Stimulated activated CD8-positive, alpha-beta memory T cell treated with anti-CD3 and anti-CD28 coated beads, Interleukin-12 subunit alpha, Interleukin-12 subunit beta, amount 100 ng/mL, for 4 hours (primary cell): ENCODE measurements around the gene TMEM255B.
"Not testable (repeated sequence)": the region's sequence is repeated elsewhere in the genome, so short reads cannot be mapped to it uniquely, and the experiment has no call there.

Experiments
- DNase-seq: peaks from one replicate; pipeline ENCODE4 v3.0.0-alpha.2; 2020; ENCODE audit warnings: low read depth

Gene TMEM255B

GRCh38 chr13:113734826-113735125 lies 24.2 kb upstream of the TMEM255B start:
- DNase-seq: no peak

- no peak for DNase-seq
Observed at GRCh38 chr13:113735194-113735593, 23.8 kb upstream of the TMEM255B start.

DNA sequence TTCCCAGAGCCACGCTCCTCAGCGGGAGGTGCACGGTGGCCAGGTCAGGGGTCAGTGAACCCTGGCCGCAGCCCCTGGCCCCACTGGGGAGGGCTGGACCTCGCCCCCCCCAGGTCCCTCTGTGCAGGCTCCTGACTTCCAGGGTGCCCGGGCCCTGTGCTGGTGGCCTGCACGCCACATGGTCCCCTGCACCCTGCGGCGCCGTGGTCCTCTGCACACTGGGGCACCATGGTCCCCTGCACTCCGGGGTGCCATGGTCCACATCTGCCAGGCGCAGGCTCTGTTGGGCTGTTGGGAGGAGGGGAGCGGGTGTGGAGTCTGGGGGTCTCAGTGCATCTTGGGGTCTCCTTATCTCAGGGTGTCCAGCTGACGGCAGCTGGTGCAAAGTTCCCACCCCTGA lies 23.3 kb upstream of the TMEM255B start:
- no peak for DNase-seq

DNA sequence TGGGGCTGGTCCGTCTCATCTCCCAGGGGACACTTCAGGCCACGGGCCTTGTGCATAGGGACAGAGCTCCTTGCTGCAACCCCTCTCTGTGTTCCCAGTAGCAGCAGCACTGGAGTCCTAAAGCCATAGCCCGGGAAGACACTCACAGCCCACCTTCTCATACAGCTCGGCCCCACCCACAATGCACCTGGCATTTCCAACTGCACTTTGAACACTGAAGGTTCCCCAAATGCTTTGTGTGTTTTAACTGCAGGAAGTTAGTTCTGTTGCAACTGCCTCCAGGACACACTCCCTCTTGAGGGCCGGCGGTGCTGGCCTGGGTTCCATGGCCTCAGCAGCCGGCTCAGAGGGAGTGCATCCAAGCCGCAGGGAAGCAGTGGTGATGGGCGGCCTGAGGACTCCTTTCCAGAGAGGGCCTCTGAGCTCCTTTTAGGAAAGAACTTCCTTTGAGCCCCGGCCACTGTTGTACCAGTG lies 22.7 kb upstream of the TMEM255B start:
- no peak for DNase-seq

- no peak for DNase-seq
Observed at GRCh38 chr13:113737803-113738202, 21.2 kb upstream of the TMEM255B start.

GRCh38 chr13:113739527-113740285 lies 19.3 kb upstream of the TMEM255B start:
- DNase-seq: no peak

DNA sequence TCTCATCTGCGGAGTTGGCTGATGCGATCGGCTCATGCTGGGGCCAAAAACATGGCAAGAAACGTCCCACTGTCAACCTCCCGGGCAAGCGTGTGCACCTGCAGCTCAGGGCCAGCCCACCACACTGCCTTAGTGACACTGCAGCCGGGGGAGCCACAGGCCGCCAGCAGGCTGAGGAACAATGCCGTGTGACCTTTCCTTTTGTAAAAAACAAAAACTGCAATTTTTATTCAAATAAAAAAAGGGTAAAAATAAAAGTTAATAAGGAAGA lies 18.8 kb upstream of the TMEM255B start:
- DNase-seq: no peak

DNA sequence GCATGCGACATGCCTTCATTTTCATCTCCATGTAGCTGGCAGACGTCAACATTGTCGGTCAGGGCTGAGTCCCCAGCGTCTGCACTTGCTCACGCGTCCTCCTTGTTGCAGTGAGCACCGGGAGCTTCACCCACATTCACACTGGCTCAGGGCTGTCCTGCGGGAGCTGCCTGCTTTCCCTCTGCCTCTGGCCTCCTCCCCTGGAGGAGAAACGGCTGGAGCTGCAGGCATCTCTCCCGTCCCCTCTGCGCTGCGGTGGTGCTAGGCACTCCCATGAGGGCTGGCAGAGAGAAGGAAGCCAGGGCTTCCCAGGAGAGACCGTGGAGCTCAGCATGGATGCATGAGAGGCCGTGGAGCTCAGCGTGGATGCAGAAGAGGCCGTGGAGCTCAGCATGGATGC lies 18.4 kb upstream of the TMEM255B start:
- DNase-seq: no peak

DNA sequence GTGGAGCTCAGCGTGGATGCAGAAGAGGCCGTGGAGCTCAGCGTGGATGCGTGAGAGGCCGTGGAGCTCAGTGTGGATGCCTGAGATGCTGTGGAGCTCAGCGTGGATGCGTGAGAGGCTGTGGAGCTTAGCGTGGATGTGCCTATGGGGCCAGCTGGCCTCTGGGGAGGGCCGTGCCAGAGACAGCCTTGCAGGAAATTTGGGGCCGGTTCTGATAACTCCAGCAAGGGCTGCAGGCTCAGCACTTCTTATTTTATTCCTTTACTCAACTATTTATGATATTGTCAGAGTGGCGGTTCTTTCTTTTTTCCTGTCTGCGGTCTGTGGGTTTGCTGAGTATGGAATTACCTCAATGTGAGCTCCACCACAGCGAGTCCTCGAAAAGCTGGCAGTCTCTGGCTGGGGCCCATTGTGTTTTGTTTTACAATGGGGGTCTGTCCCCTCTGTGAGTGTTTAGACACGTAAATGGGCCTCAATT lies 17.8 kb upstream of the TMEM255B start:
- no peak for DNase-seq

- no peak for DNase-seq
Observed at GRCh38 chr13:113742000-113742441, 17.0 kb upstream of the TMEM255B start.

- DNase-seq: no peak
Observed at GRCh38 chr13:113742445-113743120, 16.4 kb upstream of the TMEM255B start.

DNA sequence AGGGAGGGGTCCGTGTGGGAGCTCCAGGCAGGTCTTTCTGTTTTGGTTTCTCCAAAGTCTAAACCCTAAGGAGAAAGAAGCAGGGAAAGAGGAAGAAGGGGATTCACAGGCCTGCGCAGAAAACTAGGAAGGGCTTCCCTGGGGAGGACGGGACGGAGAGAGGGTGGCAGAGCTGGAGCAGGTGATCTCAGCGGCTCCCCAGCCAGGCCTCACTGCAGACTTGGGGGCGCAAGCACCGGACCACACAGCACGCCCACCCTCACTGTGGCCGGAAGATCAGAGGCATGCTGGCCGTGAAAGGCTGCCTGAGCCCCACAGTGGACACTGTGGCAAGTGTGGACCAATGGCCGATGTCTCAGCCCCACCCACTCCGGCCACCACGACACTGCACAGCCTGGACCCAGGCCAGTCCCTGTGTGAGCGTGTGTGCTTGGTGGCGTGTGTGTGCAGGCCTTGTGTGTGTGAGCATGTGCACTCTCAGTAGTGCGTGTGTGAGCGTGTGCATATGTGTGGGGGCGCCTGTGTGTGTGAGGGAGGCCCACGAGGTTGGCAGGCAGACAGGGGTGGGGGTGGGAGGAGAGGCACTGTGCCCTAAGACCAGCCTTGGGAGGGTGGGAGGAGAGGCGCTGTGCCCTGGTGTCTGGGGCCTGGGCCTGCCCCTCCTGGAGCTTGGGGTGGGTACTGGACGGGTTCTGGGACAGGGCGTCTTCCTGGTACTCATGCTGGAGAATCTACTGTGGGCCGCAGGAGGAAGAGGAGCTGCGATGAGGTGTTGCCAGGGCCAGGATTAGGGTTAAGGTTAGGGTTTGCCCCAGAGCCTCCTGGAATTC lies 15.4 kb upstream of the TMEM255B start:
- DNase-seq: no peak

DNA sequence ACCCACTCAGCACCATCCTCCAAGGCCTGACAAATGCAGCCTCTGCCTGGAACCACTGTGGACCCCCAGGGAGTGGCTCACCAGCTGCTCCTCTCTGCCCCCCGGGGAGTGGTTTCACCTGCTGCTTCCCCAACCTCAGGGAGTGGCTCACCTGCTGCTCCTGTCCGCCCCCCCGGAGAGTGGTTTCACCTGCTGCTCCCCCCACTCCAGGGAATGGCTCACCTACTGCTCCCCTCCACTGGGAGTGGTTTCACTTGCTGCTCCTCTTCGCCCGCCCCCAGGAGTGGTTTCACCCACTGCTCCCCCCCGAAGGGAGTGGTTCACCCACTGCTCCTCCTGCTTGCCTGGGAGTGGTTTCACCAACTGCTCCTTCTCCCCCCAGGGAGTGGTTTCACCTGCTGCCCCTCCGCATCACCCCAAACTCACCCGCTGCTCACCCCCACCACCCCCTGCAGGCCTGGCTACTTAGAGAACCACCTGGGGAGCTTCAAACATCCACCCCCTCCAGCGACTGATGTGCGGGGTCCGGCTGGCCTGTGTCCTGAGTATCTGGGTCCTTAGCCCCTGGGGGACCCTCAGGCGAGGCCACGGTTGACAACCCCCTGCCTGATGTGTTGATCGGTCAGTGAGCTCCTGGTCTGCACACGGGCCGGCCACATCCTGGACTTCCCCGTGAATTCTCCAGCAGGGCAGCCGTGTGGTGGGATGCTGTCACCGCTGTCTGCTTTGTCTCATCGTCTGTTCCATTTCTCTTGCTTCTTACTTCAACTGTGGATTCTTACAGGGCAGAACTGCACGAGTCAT lies 14.6 kb upstream of the TMEM255B start:
- DNase-seq: no peak

DNA sequence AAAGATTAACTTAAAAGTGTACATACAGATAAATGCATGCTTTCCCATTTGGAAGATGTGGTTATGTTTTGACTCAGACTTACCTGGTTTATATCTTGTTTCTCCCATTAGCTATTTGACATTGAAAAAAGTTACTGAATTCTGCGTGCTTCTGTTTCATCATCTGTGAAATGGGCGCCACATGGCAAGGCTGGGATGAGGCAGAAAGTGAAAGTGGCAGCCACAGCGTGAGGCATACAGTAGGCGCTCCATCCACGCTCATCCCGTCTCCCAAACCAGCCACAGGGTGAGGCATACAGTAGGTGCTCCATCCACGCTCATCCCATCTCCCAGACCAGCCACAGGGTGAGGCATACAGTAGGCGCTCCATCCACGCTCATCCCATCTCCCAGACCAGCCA lies 14.0 kb upstream of the TMEM255B start:
- no peak for DNase-seq

GRCh38 chr13:113745500-113746142 lies 13.4 kb upstream of the TMEM255B start:
- not testable (repeated sequence) for DNase-seq

DNA sequence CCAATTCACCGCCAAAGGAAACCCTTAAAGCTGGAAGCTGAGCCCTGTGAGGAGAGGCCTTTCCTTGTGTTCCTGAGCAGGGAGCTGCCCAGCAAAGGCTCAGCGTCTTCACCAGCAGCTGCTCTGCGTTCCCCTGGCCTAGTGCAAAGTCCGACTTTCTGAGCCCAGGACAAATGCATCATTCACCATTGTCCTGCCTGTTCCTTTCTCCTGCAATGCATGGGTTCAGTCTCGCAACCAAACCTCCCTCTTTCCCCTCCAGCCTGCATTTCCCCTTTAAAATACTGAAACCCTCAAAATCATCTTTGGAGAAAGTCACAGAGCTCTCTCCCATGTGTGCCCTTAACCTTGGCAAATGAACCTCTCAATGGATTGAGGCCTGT lies 12.9 kb upstream of the TMEM255B start:
- no peak for DNase-seq

DNA sequence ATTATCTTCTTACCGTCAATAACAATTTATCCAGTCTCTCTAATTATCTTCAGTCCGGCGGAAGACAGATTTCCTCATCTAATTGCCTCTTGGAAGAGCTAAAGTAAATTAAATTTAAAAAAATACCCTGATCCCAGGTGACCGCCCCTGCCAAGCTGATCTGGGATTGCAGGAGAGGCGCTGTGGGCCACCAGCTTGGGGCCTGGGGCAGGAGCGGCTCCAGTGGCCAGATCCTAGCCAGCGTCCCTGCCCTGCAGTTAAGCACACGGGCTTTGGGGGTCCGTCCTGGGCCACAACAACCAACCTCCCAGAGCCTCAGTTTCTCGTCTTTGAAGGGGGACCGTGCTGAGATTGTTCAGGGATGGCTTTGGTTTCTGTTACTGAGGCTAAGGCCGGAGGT lies 12.4 kb upstream of the TMEM255B start:
- DNase-seq: no peak

GRCh38 chr13:113747291-113747833 lies 11.7 kb upstream of the TMEM255B start:
- no peak for DNase-seq

GRCh38 chr13:113748101-113748861 lies 10.7 kb upstream of the TMEM255B start:
- DNase-seq: no peak

DNA sequence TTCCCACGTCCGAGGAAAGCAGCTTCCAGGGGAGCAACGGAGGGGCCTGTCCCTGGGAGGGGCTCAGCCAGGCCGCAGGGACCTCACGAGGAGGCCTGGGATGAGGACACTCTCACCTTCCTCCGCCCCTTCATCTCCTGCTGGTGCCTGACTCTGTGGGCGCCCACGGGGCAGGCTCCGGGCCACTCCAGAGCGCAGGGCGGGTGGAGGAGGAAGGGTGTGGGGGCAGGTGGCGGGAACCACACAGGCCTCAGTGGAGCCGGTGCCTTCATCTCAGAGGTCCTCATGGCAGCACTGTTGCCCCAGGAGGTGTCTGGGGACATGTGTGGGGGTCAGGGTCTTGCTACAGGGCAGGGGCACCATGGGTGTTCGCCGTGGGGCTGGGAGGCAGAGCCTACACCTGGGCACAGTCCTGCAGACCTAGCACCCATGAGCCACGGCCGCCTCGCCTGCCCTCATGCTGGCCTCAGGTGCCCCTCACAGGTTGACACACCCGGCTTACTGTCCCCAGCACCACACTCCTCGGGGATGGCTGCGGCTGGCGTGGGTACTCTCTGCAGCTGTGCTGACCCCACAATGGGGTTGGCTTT lies 10.1 kb upstream of the TMEM255B start:
- no peak for DNase-seq
